HEK293T (cell line): ENCODE data around the gene AGAP1.

Experiments
- CTCF ChIA-PET: fragments of 350-600 bp; formaldehyde crosslinking; extraction: SDS; loops from one replicate; lab custom pipeline; 2021; ENCODE audit warnings: antibody characterized with exemption, inconsistent platforms; lab: Yijun Ruan, JAX
- POLR2A ChIA-PET: fragments of 350-600 bp; formaldehyde crosslinking; extraction: SDS; loops from one replicate; lab custom pipeline; 2020; ENCODE audit warnings: antibody characterized with exemption, inconsistent platforms; lab: Yijun Ruan, JAX
- DNase-seq: peaks from one replicate; pipeline ENCODE4 v3.0.0; 2012; ENCODE audit warnings: mixed read lengths; ENCODE audit errors: extremely low spot score
- ARNT ChIP-seq: fragments of 450-650 bp; IDR thresholded peaks from 2 replicates; pipeline ENCODE4 v1.6.1; 2017; ENCODE audit warnings: mild to moderate bottlenecking
- BHLHE40 ChIP-seq: fragments of 450-650 bp; IDR thresholded peaks from 2 replicates; pipeline ENCODE4 v1.6.1; 2016; ENCODE audit warnings: mild to moderate bottlenecking, moderate library complexity, borderline replicate concordance
- CTBP1 ChIP-seq: fragments of 450-650 bp; IDR thresholded peaks from 2 replicates; pipeline ENCODE4 v1.6.1; 2016; ENCODE audit warnings: borderline replicate concordance
- ELF4 ChIP-seq: fragments of 450-650 bp; IDR thresholded peaks from 2 replicates; pipeline ENCODE4 v1.6.1; 2017; ENCODE audit warnings: antibody characterized with exemption
- FOXA1 ChIP-seq: fragments of 450-650 bp; IDR thresholded peaks from 2 replicates; pipeline ENCODE4 v1.6.1; 2016; ENCODE audit warnings: mild to moderate bottlenecking
- FOXK2 ChIP-seq: fragments of 450-650 bp; IDR thresholded peaks from 2 replicates; pipeline ENCODE4 v1.6.1; 2016; ENCODE audit warnings: mild to moderate bottlenecking
- FOXM1 ChIP-seq: fragments of 450-650 bp; IDR thresholded peaks from 2 replicates; pipeline ENCODE4 v1.6.1; 2017; ENCODE audit warnings: mild to moderate bottlenecking, borderline replicate concordance
- HDGF ChIP-seq: fragments of 450-650 bp; IDR thresholded peaks from 2 replicates; pipeline ENCODE4 v1.6.1; 2017; ENCODE audit warnings: antibody characterized with exemption, borderline replicate concordance
- L3MBTL2 ChIP-seq: fragments of 450-650 bp; conservative IDR thresholded peaks from 2 replicates; pipeline ENCODE4 v1.6.1; 2016; ENCODE audit warnings: mild to moderate bottlenecking
- LEF1 ChIP-seq: fragments of 450-650 bp; IDR thresholded peaks from 2 replicates; pipeline ENCODE4 v1.6.1; 2017; ENCODE audit warnings: mild to moderate bottlenecking, borderline replicate concordance
- NFRKB ChIP-seq: fragments of 450-650 bp; IDR thresholded peaks from 2 replicates; pipeline ENCODE4 v1.6.1; 2016; ENCODE audit warnings: mild to moderate bottlenecking, moderate library complexity
- SP1 ChIP-seq: fragments of 450-650 bp; IDR thresholded peaks from 2 replicates; pipeline ENCODE4 v1.6.1; 2017
- SUZ12 ChIP-seq: fragments of 450-650 bp; IDR thresholded peaks from 2 replicates; pipeline ENCODE4 v1.6.1; 2016; ENCODE audit warnings: mild to moderate bottlenecking
- TARDBP ChIP-seq: fragments of 450-650 bp; IDR thresholded peaks from 2 replicates; pipeline ENCODE4 v1.6.1; 2016
- ZNF384 ChIP-seq: fragments of 450-650 bp; IDR thresholded peaks from 2 replicates; pipeline ENCODE4 v1.6.1; 2016
- TF ChIP-seq, protein P1 (sequence below): fragments of 450-650 bp; IDR thresholded peaks from 2 replicates; pipeline ENCODE4 v1.6.1; 2016

Gene AGAP1

GRCh38 chr2:235774153-235774870 is 280.5 kb downstream of the AGAP1 start:
- no peak for TF ChIP-seq CTBP1
- no peak for TF ChIP-seq FOXM1
- TF ChIP-seq ELF4, result no peak
- no peak for TF ChIP-seq ZNF384
- TF ChIP-seq LEF1, result no peak
- no peak for TF ChIP-seq L3MBTL2
- TF ChIP-seq ARNT, result no peak
- TF ChIP-seq, protein P1, sequence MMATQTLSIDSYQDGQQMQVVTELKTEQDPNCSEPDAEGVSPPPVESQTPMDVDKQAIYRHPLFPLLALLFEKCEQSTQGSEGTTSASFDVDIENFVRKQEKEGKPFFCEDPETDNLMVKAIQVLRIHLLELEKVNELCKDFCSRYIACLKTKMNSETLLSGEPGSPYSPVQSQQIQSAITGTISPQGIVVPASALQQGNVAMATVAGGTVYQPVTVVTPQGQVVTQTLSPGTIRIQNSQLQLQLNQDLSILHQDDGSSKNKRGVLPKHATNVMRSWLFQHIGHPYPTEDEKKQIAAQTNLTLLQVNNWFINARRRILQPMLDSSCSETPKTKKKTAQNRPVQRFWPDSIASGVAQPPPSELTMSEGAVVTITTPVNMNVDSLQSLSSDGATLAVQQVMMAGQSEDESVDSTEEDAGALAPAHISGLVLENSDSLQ, result no peak
- no peak for TF ChIP-seq SUZ12
- TF ChIP-seq TARDBP, result no peak
- TF ChIP-seq NFRKB, result no peak
- TF ChIP-seq BHLHE40, result no peak
- TF ChIP-seq HDGF, result no peak
- no peak for TF ChIP-seq SP1
- no peak for TF ChIP-seq FOXA1
- TF ChIP-seq FOXK2, result no peak
- ChIA-PET CTCF (no interaction called here), POLR2A (no interaction called here)
- no peak for DNase-seq

GRCh38 chr2:235776531-235776930 is 282.7 kb downstream of the AGAP1 start:
- TF ChIP-seq FOXM1, result no peak
- no peak for TF ChIP-seq NFRKB
- no peak for TF ChIP-seq BHLHE40
- TF ChIP-seq ARNT, result no peak
- no peak for DNase-seq
- CTCF ChIA-PET, result interaction anchor here (0.7 kb wide), 1 partner anchor 402 kb away, joined by 6 read pairs; no protein-coding TSS in a partner anchor
- POLR2A ChIA-PET, result no interaction called here

DNA sequence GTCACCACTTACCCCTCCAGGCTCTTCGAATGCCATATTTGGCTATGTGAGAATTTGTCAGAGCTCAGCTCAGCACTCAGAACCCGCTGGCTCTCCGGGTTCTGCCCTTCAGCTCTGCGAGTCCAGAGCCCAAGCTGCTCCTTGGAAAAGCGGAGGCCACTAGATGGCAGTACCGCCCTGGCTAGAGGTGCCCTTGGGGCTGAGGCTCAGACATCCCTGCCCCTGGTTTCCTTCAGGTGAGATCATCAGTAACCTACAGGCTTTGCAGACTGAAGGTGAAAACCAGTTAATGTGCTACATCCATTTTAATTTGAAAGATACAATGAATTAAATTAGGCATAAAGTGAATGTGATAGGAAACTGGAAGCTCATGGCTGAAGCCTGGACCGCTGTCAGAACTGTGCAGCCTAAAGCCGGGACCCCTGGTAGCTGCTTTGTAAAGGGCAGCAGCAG is 285.6 kb downstream of the AGAP1 start:
- TF ChIP-seq FOXM1 (no peak), NFRKB (no peak), CTBP1 (no peak), L3MBTL2 (no peak), FOXK2 (no peak), BHLHE40 (no peak), ARNT (no peak), TARDBP (no peak)
- POLR2A ChIA-PET, result interaction anchor here (2.0 kb wide), 1 partner anchor 399 kb away, joined by 7 read pairs; no protein-coding TSS in a partner anchor
- CTCF ChIA-PET, result interaction anchor here (0.7 to 2.7 kb wide), 13 partner anchors 9 to 410 kb away, joined by 3 to 23 read pairs (median 4); no protein-coding TSS in a partner anchor
- DNase-seq, result peak; percentile 75

GRCh38 chr2:235780401-235780800 is 286.6 kb downstream of the AGAP1 start:
- ChIA-PET CTCF (interaction anchor here (0.7 to 2.7 kb wide), 5 partner anchors 14 to 401 kb away, joined by 3 to 23 read pairs (median 14); no protein-coding TSS in a partner anchor), POLR2A (interaction anchor here (2.0 kb wide), 1 partner anchor 398 kb away, joined by 7 read pairs; no protein-coding TSS in a partner anchor)
- DNase-seq, result no peak
- TF ChIP-seq, protein P1, result peak; percentile 72
- no peak for TF ChIP-seq L3MBTL2

DNA sequence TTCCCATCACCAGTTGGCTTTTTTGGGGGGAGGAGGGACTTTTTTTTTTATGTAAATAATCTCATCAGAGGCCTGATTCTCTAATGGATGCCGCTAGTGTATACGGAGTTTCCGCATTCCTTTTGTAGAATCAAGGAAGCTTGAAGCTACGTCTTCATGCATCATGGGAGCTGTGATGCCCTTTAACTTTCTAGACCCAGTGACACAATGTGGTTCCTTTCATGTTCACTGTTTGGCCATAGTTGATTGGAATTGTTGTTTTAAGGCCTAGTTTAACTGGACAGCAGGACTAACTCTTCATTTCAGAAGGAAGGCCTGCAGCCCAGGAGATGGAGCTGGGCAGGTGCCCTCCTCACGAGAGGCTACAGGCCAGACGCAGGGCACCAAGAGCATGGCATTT is 287.9 kb downstream of the AGAP1 start:
- TF ChIP-seq ARNT, result no peak
- POLR2A ChIA-PET, result no interaction called here
- CTCF ChIA-PET, result no interaction called here
- DNase-seq, result no peak

GRCh38 chr2:235784788-235785187 is 290.9 kb downstream of the AGAP1 start:
- DNase-seq, result no peak
- CTCF ChIA-PET, result interaction anchor here (0.9 kb wide), 1 partner anchor 19 kb away, joined by 3 read pairs; no protein-coding TSS in a partner anchor
- TF ChIP-seq BHLHE40 (no peak), FOXK2 (no peak), SUZ12 (no peak), SP1 (no peak), FOXA1 (no peak), ZNF384 (no peak), HDGF (no peak), ARNT (no peak), ELF4 (no peak), LEF1 (no peak), L3MBTL2 (no peak), CTBP1 (no peak), FOXM1 (no peak), TARDBP (no peak), NFRKB (no peak)
- TF ChIP-seq, protein P1, result no peak
- POLR2A ChIA-PET, result interaction anchor here (0.7 kb wide), 1 partner anchor 10 kb away, joined by 3 read pairs; no protein-coding TSS in a partner anchor
